Fibroblast of lung (primary cell): ENCODE results near the gene AIFM1.

Experiments used
- CTCF ChIP-seq, 2 donors: IDR thresholded peaks in 1 of 2; conservative IDR thresholded peaks in 1 of 2; 1 replicate in 1 of 2; 2 replicates in 1 of 2; pipeline ENCODE4 v1.5.1; 2011 to 2012; ENCODE audit warnings: low read length in 2 of 2, control low read depth in 1 of 2, inconsistent platforms in 1 of 2, low read depth in 1 of 2, mild to moderate bottlenecking in 1 of 2
- EZH2 ChIP-seq: IDR thresholded peaks from 2 replicates; pipeline ENCODE4 v1.5.1; 2012; ENCODE audit warnings: low read length, control low read depth, mild to moderate bottlenecking; ENCODE audit errors: missing control alignments

- TF ChIP-seq CTCF (conservative IDR thresholded peaks at IDR 0.05 in 1 of 2, IDR thresholded peaks at IDR 0.05 in 1 of 2; ENCODE audit: low read depth in 1 of 2, low read length in 2 of 2), result no peak
- no peak for TF ChIP-seq EZH2
These were observed 41.1 kb downstream of the AIFM1 start for GRCh38 chrX:130124577-130124976.
